Mucosa of rectum (tissue), 2 donors: ENCODE results near the gene TRIM60.
"Not testable (repeated sequence)": the region's sequence is repeated elsewhere in the genome, so short reads cannot be mapped to it uniquely, and the experiment has no call there.

ENCODE experiments used
- H3K27ac ChIP-seq, 2 donors: one replicate each; pipeline ENCODE4 v1.7.0; 2013; ENCODE audit warnings: inconsistent platforms in 2 of 2, low read depth in 2 of 2, low read length in 2 of 2
- H3K27me3 ChIP-seq, 2 donors: one replicate each; pipeline ENCODE4 v1.7.0; 2013; ENCODE audit warnings: low read length in 2 of 2; ENCODE audit not compliant: control insufficient read depth in 2 of 2, insufficient read depth in 2 of 2
- H3K36me3 ChIP-seq, 2 donors: one replicate each; pipeline ENCODE4 v1.7.0; 2013; ENCODE audit warnings: low read length in 2 of 2; ENCODE audit not compliant: control insufficient read depth in 2 of 2, insufficient read depth in 2 of 2
- H3K4me1 ChIP-seq, 2 donors: one replicate each; pipeline ENCODE4 v1.7.0; 2013; ENCODE audit warnings: low read length in 2 of 2, mild to moderate bottlenecking in 1 of 2; ENCODE audit not compliant: control insufficient read depth in 2 of 2, insufficient read depth in 2 of 2
- H3K4me3 ChIP-seq, 2 donors: one replicate each; pipeline ENCODE4 v1.7.0; 2013; ENCODE audit warnings: low read length in 2 of 2
- H3K9ac ChIP-seq, 2 donors: one replicate each; pipeline ENCODE4 v1.7.0; 2013; ENCODE audit warnings: low read length in 2 of 2, low read depth in 1 of 2, mild to moderate bottlenecking in 1 of 2
- H3K9me3 ChIP-seq, 2 donors: one replicate each; pipeline ENCODE4 v1.7.0; 2013; ENCODE audit warnings: low read length in 2 of 2; ENCODE audit not compliant: control insufficient read depth in 2 of 2
- donor health status: healthy.
- donor health status: Normal muscosa, but diverticular disease.

The TRIM60 gene

GRCh38 chr4:165006886-165007285 lies 24.9 kb upstream of the TRIM60 start:
- Histone ChIP-seq H3K27ac (no peak overlapping the region), H3K9ac (no peak overlapping the region), H3K4me1 (no peaks in the 10 kb centered on the region), H3K4me3 (no peak overlapping the region), H3K36me3 (no peaks in the 10 kb centered on the region), H3K9me3 (no peaks in the 10 kb centered on the region), H3K27me3 (no peaks in the 10 kb centered on the region)

- Histone ChIP-seq H3K27me3 (no peaks in the 10 kb centered on the region), H3K9ac (no peak overlapping the region), H3K27ac (no peak overlapping the region), H3K9me3 (no peaks in the 10 kb centered on the region), H3K36me3 (no peaks in the 10 kb centered on the region), H3K4me3 (no peak overlapping the region), H3K4me1 (no peaks in the 10 kb centered on the region)
Observed at GRCh38 chr4:165009493-165010227, 22.1 kb upstream of the TRIM60 start.

GRCh38 chr4:165010487-165010886 lies 21.3 kb upstream of the TRIM60 start:
- Histone ChIP-seq H3K9me3 (no peaks in the 10 kb centered on the region), H3K4me3 (no peak overlapping the region), H3K4me1 (no peaks in the 10 kb centered on the region), H3K36me3 (no peaks in the 10 kb centered on the region), H3K9ac (no peak overlapping the region), H3K27me3 (no peaks in the 10 kb centered on the region), H3K27ac (no peak overlapping the region)

- H3K36me3 ChIP-seq: no peaks in the 10 kb centered on the region
- H3K4me3 ChIP-seq: no peak overlapping the region
- H3K27ac ChIP-seq: no peak overlapping the region
- H3K9me3 ChIP-seq: no peaks in the 10 kb centered on the region
- H3K9ac ChIP-seq: no peak overlapping the region
- H3K4me1 ChIP-seq: no peaks in the 10 kb centered on the region
- no peaks in the 10 kb centered on the region for H3K27me3 ChIP-seq
Observed at GRCh38 chr4:165010991-165011390, 20.8 kb upstream of the TRIM60 start.

GRCh38 chr4:165011403-165011802 lies 20.4 kb upstream of the TRIM60 start:
- Histone ChIP-seq H3K9ac (no peak overlapping the region), H3K27me3 (no peaks in the 10 kb centered on the region), H3K4me1 (no peaks in the 10 kb centered on the region), H3K9me3 (no peaks in the 10 kb centered on the region), H3K4me3 (no peak overlapping the region), H3K27ac (no peak overlapping the region), H3K36me3 (no peaks in the 10 kb centered on the region)

- Histone ChIP-seq H3K27ac (no peak overlapping the region), H3K4me3 (no peak overlapping the region)
Observed at GRCh38 chr4:165013691-165014090, 18.1 kb upstream of the TRIM60 start.

GRCh38 chr4:165016971-165017370 lies 14.8 kb upstream of the TRIM60 start:
- no peaks in the 10 kb centered on the region for H3K27me3 ChIP-seq
- H3K36me3 ChIP-seq: no peaks in the 10 kb centered on the region
- H3K4me1 ChIP-seq: no peaks in the 10 kb centered on the region
- no peak overlapping the region for H3K4me3 ChIP-seq
- no peak overlapping the region for H3K9ac ChIP-seq
- H3K27ac ChIP-seq: no peak overlapping the region
- H3K9me3 ChIP-seq: no peaks in the 10 kb centered on the region

More at GRCh38 chr4:165013691-165014090, 18.1 kb upstream of the TRIM60 start:
- Histone ChIP-seq H3K4me1 (no peaks in the 10 kb centered on the region), H3K9ac (no peak overlapping the region), H3K9me3 (no peaks in the 10 kb centered on the region), H3K36me3 (no peaks in the 10 kb centered on the region), H3K27me3 (no peaks in the 10 kb centered on the region)

- H3K36me3 ChIP-seq, H3K27me3 ChIP-seq, H3K27ac ChIP-seq, H3K4me1 ChIP-seq, H3K9me3 ChIP-seq, H3K9ac ChIP-seq, H3K4me3 ChIP-seq: not testable (repeated sequence)
Observed at GRCh38 chr4:165019995-165020394, 11.8 kb upstream of the TRIM60 start.

GRCh38 chr4:165025782-165026181 lies 6.0 kb upstream of the TRIM60 start:
- H3K27me3 ChIP-seq, H3K4me1 ChIP-seq, H3K27ac ChIP-seq, H3K9ac ChIP-seq, H3K36me3 ChIP-seq, H3K4me3 ChIP-seq, H3K9me3 ChIP-seq: not testable (repeated sequence)

- Histone ChIP-seq H3K9me3 (no peaks in the 10 kb centered on the region), H3K9ac (no peak overlapping the region), H3K4me1 (no peaks in the 10 kb centered on the region), H3K4me3 (no peak overlapping the region), H3K27ac (no peak overlapping the region), H3K27me3 (no peaks in the 10 kb centered on the region), H3K36me3 (no peaks in the 10 kb centered on the region)
Observed at GRCh38 chr4:165027762-165028402, 3.9 kb upstream of the TRIM60 start.
